ENCODE data around the gene MTX1. TPM values are rescaled to one million over a fixed set of nuclear protein-coding genes. Genes with fewer than 3 reads are reported as not detected.

The MTX1 gene
- polyA plus RNA-seq, 1 of the 3 experiments (the other 2 are of a cell fraction): 79.1 TPM

DNA sequence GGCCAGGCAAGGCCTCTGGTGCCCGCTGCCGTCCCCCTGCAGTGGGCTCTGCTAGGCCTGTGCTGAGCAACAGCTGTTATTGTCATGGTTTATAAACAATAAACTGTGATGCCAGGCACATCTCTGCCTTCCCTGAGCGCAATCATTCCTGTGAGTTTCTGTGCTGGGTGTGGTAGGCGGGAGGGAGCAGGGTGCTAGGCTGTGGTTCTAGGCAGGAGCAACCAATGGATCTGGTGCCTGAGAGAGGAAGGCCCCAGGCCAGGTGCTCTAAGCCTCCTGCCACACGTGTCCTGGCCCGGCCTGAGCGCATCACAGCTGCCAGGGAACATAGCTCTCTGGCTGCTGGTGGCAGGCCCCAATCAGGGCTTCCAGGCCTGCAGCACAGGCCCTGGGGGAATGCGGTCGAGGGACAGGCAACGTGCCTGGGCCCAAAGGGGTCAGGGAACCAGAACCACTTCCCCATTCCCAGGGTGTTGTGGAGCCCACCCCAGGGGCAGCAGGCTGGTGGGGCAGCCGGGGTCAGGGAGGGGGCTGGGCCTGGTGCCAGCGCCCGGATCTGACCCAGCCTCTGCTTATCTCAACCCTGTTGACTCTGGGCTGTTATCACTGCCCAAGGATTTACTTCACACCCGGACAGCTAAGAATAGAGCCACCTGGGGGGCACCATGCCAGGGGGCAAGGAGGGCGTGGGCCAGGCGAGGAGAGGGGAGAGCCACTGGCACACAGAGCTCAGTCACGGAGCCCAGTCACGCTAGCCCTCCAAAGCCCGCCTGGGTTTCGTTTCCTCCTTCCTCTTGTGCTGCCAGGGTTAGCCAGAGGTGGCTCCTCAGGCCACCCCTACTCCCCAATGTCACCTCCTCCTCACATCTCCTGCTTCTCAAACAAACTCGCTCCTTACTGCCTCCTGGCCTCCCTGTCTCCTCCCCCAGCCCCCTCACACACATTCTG, 23.4 kb upstream of the MTX1 start:
- H3K9me2 ChIP-seq: no peaks in the 10 kb centered on the region
- TF ChIP-seq NFIC (IDR thresholded peaks at IDR 0.05; ENCODE audit: borderline replicate concordance): no peak
- peak; percentile 11 for TF ChIP-seq CHD2 (IDR thresholded peaks at IDR 0.05; ENCODE audit: low read length, partially characterized antibody)
- no peak for TF ChIP-seq TEAD4 (IDR thresholded peaks at IDR 0.05; ENCODE audit: borderline replicate concordance, insufficient read depth)
- TF ChIP-seq, protein P1, sequence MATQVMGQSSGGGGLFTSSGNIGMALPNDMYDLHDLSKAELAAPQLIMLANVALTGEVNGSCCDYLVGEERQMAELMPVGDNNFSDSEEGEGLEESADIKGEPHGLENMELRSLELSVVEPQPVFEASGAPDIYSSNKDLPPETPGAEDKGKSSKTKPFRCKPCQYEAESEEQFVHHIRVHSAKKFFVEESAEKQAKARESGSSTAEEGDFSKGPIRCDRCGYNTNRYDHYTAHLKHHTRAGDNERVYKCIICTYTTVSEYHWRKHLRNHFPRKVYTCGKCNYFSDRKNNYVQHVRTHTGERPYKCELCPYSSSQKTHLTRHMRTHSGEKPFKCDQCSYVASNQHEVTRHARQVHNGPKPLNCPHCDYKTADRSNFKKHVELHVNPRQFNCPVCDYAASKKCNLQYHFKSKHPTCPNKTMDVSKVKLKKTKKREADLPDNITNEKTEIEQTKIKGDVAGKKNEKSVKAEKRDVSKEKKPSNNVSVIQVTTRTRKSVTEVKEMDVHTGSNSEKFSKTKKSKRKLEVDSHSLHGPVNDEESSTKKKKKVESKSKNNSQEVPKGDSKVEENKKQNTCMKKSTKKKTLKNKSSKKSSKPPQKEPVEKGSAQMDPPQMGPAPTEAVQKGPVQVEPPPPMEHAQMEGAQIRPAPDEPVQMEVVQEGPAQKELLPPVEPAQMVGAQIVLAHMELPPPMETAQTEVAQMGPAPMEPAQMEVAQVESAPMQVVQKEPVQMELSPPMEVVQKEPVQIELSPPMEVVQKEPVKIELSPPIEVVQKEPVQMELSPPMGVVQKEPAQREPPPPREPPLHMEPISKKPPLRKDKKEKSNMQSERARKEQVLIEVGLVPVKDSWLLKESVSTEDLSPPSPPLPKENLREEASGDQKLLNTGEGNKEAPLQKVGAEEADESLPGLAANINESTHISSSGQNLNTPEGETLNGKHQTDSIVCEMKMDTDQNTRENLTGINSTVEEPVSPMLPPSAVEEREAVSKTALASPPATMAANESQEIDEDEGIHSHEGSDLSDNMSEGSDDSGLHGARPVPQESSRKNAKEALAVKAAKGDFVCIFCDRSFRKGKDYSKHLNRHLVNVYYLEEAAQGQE (IDR thresholded peaks at IDR 0.05; ENCODE audit: low read depth, low read length): no peak
- 0 out of 2 replicates have a peak, but pooled peaks have one; percentile 26 for TF ChIP-seq FOXJ3 (CRISPR knock-in tag; IDR thresholded peaks at IDR 0.05)
- TF ChIP-seq MXI1 (IDR thresholded peaks at IDR 0.05; ENCODE audit: low read depth, low read length): peak; percentile 26; the same call in 1 of the 2 replicates
- H3K36me3 ChIP-seq (replicated peaks in 1 of 2; ENCODE audit: control insufficient read depth in 1 of 2, insufficient read depth in 2 of 2, low read length in 1 of 2): peaks cover 4 to 17% of the 10 kb centered on the region in 2 experiments
- H3K27ac ChIP-seq (ENCODE audit: low read depth in 2 of 2, low read length in 1 of 2): peak overlapping the region in 1 of 2 experiments; percentile 62; a peak in 1 of 4 replicates
- H3K4me2 ChIP-seq: no peak overlapping the region
- no peaks in the 10 kb centered on the region for H3K27me3 ChIP-seq (ENCODE audit: insufficient read depth)
- H3K4me1 ChIP-seq (ENCODE audit: control insufficient read depth in 1 of 2, insufficient read depth in 2 of 2, low read depth in 1 of 2, low read length in 1 of 2): peaks cover 0 to 25% of the 10 kb centered on the region in 2 experiments; a peak in 1 of 4 replicates
- H2AFZ ChIP-seq (ENCODE audit: low read depth): no peak overlapping the region
- no peak overlapping the region for H3K4me3 ChIP-seq (ENCODE audit: low read depth in 2 of 2, low read length in 1 of 2)
- CTCF ChIA-PET: interaction anchor here (0.9 to 5.4 kb wide), 12 partner anchors 9 to 100 kb away, joined by 3 to 60 read pairs (median 4); partner anchors contain the start of genes KRTCAP2 and TRIM46
- peak; percentile 71 for DNase-seq
- no peaks in the 10 kb centered on the region for H3K9me3 ChIP-seq
- no peaks in the 10 kb centered on the region for H4K20me1 ChIP-seq (ENCODE audit: insufficient read depth)
- H3K79me2 ChIP-seq (ENCODE audit: insufficient read depth): no peaks in the 10 kb centered on the region
- POLR2A ChIA-PET: interaction anchor here (1.0 to 2.0 kb wide), 3 partner anchors 9 to 59 kb away, joined by 3 to 19 read pairs (median 9); no protein-coding TSS in a partner anchor
- 77% methylated on average over 14 of the region's 21 CpGs for WGBS (ENCODE audit: low lambda C conversion rate)
- peaks cover 4% of the 10 kb centered on the region for H3F3A ChIP-seq (replicated peaks; ENCODE audit: insufficient read depth)
- no peak overlapping the region for H3K9ac ChIP-seq

DNA sequence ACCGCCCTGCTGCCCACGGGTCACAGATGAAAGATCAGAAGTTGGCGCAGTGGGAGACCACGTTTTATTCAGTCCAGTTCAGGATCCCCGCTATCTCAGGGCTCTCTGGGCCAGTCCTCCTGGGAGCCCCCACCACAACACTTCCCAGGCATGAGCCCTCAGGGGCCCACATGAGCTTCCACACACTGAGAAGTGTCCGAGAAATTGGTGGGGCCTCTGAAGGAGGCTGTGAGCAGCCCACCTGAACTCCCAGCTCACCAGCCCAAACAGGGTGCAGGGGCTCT, 22.8 kb upstream of the MTX1 start:
- H3K27ac ChIP-seq (ENCODE audit: low read depth in 2 of 2, low read length in 1 of 2): peak overlapping the region in 1 of 2 experiments; percentile 62; a peak in 1 of 4 replicates
- peaks cover 1 to 17% of the 10 kb centered on the region in 2 experiments for H3K36me3 ChIP-seq (replicated peaks in 1 of 2; ENCODE audit: control insufficient read depth in 1 of 2, insufficient read depth in 2 of 2, low read length in 1 of 2)
- H2AFZ ChIP-seq (ENCODE audit: low read depth): no peak overlapping the region
- no peaks in the 10 kb centered on the region for H3K9me3 ChIP-seq
- no peak overlapping the region for H3K4me2 ChIP-seq
- H3K9ac ChIP-seq: no peak overlapping the region
- no peak overlapping the region for H3K4me3 ChIP-seq (ENCODE audit: low read depth in 2 of 2, low read length in 1 of 2)
- ChIA-PET CTCF (interaction anchor here (0.9 to 5.4 kb wide), 7 partner anchors 8 to 56 kb away, joined by 3 to 60 read pairs (median 4); partner anchors contain the start of genes KRTCAP2 and TRIM46), POLR2A (interaction anchor here (0.6 to 2.0 kb wide), 2 partner anchors 8 to 11 kb away, joined by 3 to 19 read pairs; no protein-coding TSS in a partner anchor)
- H4K20me1 ChIP-seq (ENCODE audit: insufficient read depth): no peaks in the 10 kb centered on the region
- H3K79me2 ChIP-seq (ENCODE audit: insufficient read depth): no peaks in the 10 kb centered on the region
- no peak for DNase-seq
- peaks cover 0 to 25% of the 10 kb centered on the region in 2 experiments; a peak in 1 of 4 replicates for H3K4me1 ChIP-seq (ENCODE audit: control insufficient read depth in 1 of 2, insufficient read depth in 2 of 2, low read depth in 1 of 2, low read length in 1 of 2)
- H3F3A ChIP-seq (replicated peaks; ENCODE audit: insufficient read depth): peaks cover 4% of the 10 kb centered on the region
- no peaks in the 10 kb centered on the region for H3K9me2 ChIP-seq
- H3K27me3 ChIP-seq (ENCODE audit: insufficient read depth): no peaks in the 10 kb centered on the region
- 80% methylated on average over 5 of the region's 6 CpGs for WGBS (ENCODE audit: low lambda C conversion rate)
- TF ChIP-seq RXRA (IDR thresholded peaks at IDR 0.05; ENCODE audit: borderline replicate concordance, low read depth) (no peak), RCOR1 (IDR thresholded peaks at IDR 0.05; ENCODE audit: low read length) (no peak), EZH2phosphoT487 (IDR thresholded peaks at IDR 0.05; ENCODE audit: borderline replicate concordance, low read depth) (no peak), TAF1 (IDR thresholded peaks at IDR 0.05; ENCODE audit: borderline replicate concordance, low read depth, low read length) (no peak), SMC3 (IDR thresholded peaks at IDR 0.05; ENCODE audit: low read depth, low read length) (no peak), NFIC (IDR thresholded peaks at IDR 0.05; ENCODE audit: borderline replicate concordance) (no peak), TEAD4 (IDR thresholded peaks at IDR 0.05; ENCODE audit: borderline replicate concordance, insufficient read depth) (no peak), MXI1 (IDR thresholded peaks at IDR 0.05; ENCODE audit: low read depth, low read length) (no peak), FOXM1 (IDR thresholded peaks at IDR 0.05; ENCODE audit: low read depth) (no peak), SIN3A (IDR thresholded peaks at IDR 0.05; ENCODE audit: borderline replicate concordance, low read depth, low read length) (no peak)
- TF ChIP-seq, protein P2, sequence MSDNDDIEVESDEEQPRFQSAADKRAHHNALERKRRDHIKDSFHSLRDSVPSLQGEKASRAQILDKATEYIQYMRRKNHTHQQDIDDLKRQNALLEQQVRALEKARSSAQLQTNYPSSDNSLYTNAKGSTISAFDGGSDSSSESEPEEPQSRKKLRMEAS (IDR thresholded peaks at IDR 0.05; ENCODE audit: low read depth): no peak
- TF ChIP-seq, protein P3, sequence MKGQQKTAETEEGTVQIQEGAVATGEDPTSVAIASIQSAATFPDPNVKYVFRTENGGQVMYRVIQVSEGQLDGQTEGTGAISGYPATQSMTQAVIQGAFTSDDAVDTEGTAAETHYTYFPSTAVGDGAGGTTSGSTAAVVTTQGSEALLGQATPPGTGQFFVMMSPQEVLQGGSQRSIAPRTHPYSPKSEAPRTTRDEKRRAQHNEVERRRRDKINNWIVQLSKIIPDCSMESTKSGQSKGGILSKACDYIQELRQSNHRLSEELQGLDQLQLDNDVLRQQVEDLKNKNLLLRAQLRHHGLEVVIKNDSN (IDR thresholded peaks at IDR 0.05; ENCODE audit: borderline replicate concordance, low read depth): no peak
- TF ChIP-seq, protein P4, sequence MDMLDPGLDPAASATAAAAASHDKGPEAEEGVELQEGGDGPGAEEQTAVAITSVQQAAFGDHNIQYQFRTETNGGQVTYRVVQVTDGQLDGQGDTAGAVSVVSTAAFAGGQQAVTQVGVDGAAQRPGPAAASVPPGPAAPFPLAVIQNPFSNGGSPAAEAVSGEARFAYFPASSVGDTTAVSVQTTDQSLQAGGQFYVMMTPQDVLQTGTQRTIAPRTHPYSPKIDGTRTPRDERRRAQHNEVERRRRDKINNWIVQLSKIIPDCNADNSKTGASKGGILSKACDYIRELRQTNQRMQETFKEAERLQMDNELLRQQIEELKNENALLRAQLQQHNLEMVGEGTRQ (IDR thresholded peaks at IDR 0.05; ENCODE audit: borderline replicate concordance, low read depth, low read length): no peak

Measured in SK-N-SH (cell line).